Colonic mucosa (tissue), 4 donors: ENCODE measurements around the gene LPAR3. TPM values are rescaled to one million over a fixed set of nuclear protein-coding genes. Genes with fewer than 3 reads are reported as not detected.

ENCODE experiments used
- DNase-seq: peaks from one replicate; pipeline ENCODE4 v3.0.0-alpha.2; 2020
- H3K27ac ChIP-seq: fragments of 200-600 bp; one replicate; pipeline ENCODE4 v1.8.0; 2021
- H3K27me3 ChIP-seq: fragments of 200-600 bp; one replicate; pipeline ENCODE4 v1.8.0; 2021
- H3K36me3 ChIP-seq: fragments of 200-600 bp; one replicate; pipeline ENCODE4 v1.8.0; 2021
- H3K4me1 ChIP-seq: fragments of 200-600 bp; one replicate; pipeline ENCODE4 v1.8.0; 2021; ENCODE audit warnings: mild to moderate bottlenecking
- H3K4me3 ChIP-seq: fragments of 200-600 bp; one replicate; pipeline ENCODE4 v1.8.0; 2021
- H3K9ac ChIP-seq, 2 donors: one replicate each; pipeline ENCODE4 v1.7.0; 2013; ENCODE audit warnings: control low read depth in 2 of 2, low read depth in 2 of 2, low read length in 2 of 2
- H3K9me3 ChIP-seq: fragments of 200-600 bp; one replicate; pipeline ENCODE4 v1.8.0; 2021
- CTCF ChIP-seq: fragments of 200-600 bp; IDR thresholded peaks from one replicate; pipeline ENCODE4 v1.8.0; 2022; ENCODE audit warnings: antibody characterized with exemption, mild to moderate bottlenecking
- intact Hi-C: fragments of 100-400 bp; cut with DNase I; formaldehyde crosslinking; loops from one replicate; pipeline ENCODE4 v1.14.1; 2022
- total RNA-seq, 2 donors: library from RNA; stranded (reverse); fragmentation: NEBNext Ultra II Directional in 1 of 2; extraction: Animal tissue kit (Norgen Biotek cat#: 25700) in 1 of 2; gene quantifications; one replicate each; pipeline ENCODE4 v1.2.1, GENCODE V29; 2021
- donor health status: healthy.
- donor health status: DM: no; HTN: no; CAD: no.
- donor health status: DM: no; HTN: no; CAD: no.

LPAR3 gene
- total RNA-seq, 2 donors from 2014 or later, result 2.3 to 3.6 TPM

DNA sequence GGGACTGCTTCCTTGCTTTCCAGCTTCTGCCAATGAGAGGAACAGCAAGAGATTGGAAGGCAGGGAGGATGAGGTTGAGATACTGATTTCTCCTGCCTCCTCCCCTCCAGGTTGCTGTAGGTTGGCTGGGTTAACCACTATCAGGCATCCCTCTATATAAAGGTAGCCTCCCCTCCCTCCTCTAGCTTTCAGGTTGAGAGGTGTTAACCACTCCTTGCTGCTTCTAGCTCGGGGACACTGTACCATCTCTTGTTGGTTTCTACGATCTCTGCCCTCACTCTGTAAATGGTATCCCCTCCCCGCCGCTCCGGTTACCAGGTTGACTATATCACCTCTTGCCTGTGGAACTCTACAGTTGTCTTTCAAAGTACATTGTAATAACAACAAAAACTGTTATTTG is 16.7 kb downstream of the LPAR3 start:
- Histone ChIP-seq H3K27ac (no peak overlapping the region), H3K4me1 (no peaks in the 10 kb centered on the region), H3K4me3 (no peak overlapping the region), H3K9ac (no peak overlapping the region), H3K27me3 (no peaks in the 10 kb centered on the region), H3K36me3 (no peaks in the 10 kb centered on the region), H3K9me3 (no peaks in the 10 kb centered on the region)
- TF ChIP-seq CTCF, result no peak
- DNase-seq, result no peak
- intact Hi-C loops, result no loop called here

GRCh38 chr1:84873366-84873765 is 19.6 kb downstream of the LPAR3 start:
- H3K36me3 ChIP-seq, result no peaks in the 10 kb centered on the region
- no peak for DNase-seq
- H3K9ac ChIP-seq, result no peak overlapping the region
- no peak for TF ChIP-seq CTCF
- no peak overlapping the region for H3K27ac ChIP-seq
- H3K27me3 ChIP-seq, result no peaks in the 10 kb centered on the region
- intact Hi-C loops, result no loop called here
- no peak overlapping the region for H3K4me3 ChIP-seq
- H3K9me3 ChIP-seq, result no peaks in the 10 kb centered on the region
- no peaks in the 10 kb centered on the region for H3K4me1 ChIP-seq

DNA sequence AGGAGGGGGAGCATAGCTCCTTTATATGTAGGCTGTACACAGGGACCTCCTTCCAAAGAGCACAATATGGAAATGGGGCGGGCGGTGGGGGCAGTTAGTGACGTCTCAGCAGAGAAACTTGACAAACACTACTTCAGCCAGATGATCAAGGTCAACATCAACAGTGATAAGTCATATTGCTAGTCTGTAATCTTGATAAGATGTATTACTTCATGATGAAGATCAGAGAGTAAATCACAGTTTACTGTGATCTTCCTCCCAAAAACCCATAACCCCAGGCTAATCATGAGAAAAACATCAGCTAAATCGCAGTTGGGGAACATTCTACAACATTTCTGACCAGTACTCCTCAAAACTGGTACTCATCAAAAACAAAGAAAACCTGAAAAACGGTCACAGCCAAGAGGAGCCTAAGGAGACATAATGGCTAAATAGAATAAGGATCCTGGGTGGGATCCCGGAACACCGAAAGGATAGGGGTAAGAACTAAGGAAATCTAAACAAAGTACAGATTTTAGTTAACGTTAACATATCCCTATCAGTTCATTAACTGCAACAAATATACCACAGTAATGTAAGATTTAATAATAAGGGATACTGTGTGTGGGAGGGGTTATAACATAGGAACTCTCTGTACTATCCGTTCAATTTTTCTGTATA is 20.2 kb downstream of the LPAR3 start:
- DNase-seq, result no peak
- Histone ChIP-seq H3K9me3 (no peaks in the 10 kb centered on the region), H3K4me3 (no peak overlapping the region), H3K9ac (no peak overlapping the region), H3K4me1 (no peaks in the 10 kb centered on the region), H3K36me3 (no peaks in the 10 kb centered on the region), H3K27me3 (no peaks in the 10 kb centered on the region), H3K27ac (no peak overlapping the region)
- no peak for TF ChIP-seq CTCF
- intact Hi-C loops, result no loop called here

DNA sequence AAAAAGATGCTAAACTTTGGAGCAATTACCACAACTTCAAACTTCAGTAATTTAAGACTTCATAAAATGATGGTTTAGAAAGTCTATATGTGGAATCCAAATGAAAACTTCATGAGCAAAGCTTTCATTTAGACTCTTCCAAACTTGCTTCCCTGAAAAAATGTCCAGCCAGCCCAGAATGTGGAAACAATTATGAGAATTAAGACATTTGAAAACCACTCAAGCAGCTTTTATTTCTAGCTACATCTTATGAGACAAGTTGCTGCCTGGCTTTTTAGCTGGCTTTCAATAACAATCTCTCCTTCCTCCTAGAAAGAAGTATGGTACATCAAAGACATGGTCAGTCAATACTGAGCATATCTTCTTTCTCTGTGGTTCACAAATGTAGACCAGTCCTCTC is 21.8 kb downstream of the LPAR3 start:
- H3K9me3 ChIP-seq, result no peaks in the 10 kb centered on the region
- intact Hi-C loops, result no loop called here
- no peaks in the 10 kb centered on the region for H3K27me3 ChIP-seq
- H3K4me3 ChIP-seq, result no peak overlapping the region
- DNase-seq, result no peak
- H3K4me1 ChIP-seq, result no peaks in the 10 kb centered on the region
- TF ChIP-seq CTCF, result no peak
- no peak overlapping the region for H3K9ac ChIP-seq
- no peak overlapping the region for H3K27ac ChIP-seq
- H3K36me3 ChIP-seq, result no peaks in the 10 kb centered on the region

- intact Hi-C loops, result no loop called here
- Histone ChIP-seq H3K4me1 (no peaks in the 10 kb centered on the region), H3K4me3 (no peak overlapping the region), H3K9me3 (no peaks in the 10 kb centered on the region), H3K36me3 (no peaks in the 10 kb centered on the region), H3K27ac (no peak overlapping the region), H3K9ac (no peak overlapping the region), H3K27me3 (no peaks in the 10 kb centered on the region)
- no peak for DNase-seq
- no peak for TF ChIP-seq CTCF
These were observed 22.4 kb downstream of the LPAR3 start for GRCh38 chr1:84870591-84870990.
